ENCODE measurements around the gene RPL36AL.
A peak's percentile ranks its signal among the peaks of the same experiment; 100 is the strongest.

RPL36AL gene

GRCh38 chr14:49598485-49599300, 21.7 kb downstream of the RPL36AL start, which contains the start of gene LRR1:
TSS of gene LRR1 (plus strand) at chr14:49598940. CDS start at chr14:49599021, 81 bp downstream.
- TF ChIP-seq YY1 (IDR thresholded peaks at IDR 0.05; ENCODE audit: low read depth) (peak; percentile 92), MAX (IDR thresholded peaks at IDR 0.05) (peak; percentile 87), TAF1 (IDR thresholded peaks at IDR 0.05; ENCODE audit: low read depth) (peak; percentile 98), RAD21 (IDR thresholded peaks at IDR 0.05; ENCODE audit: low read depth) (no peak), NFIC (IDR thresholded peaks at IDR 0.05) (peak; percentile 32; the same call in 1 of the 2 replicates), TCF12 (IDR thresholded peaks at IDR 0.05; ENCODE audit: low read depth) (0 out of 2 replicates have a peak, but pooled peaks have one; percentile 33), TEAD4 (IDR thresholded peaks at IDR 0.05) (peak; percentile 30), EP300 (IDR thresholded peaks at IDR 0.05; ENCODE audit: borderline replicate concordance) (no peak)

DNA sequence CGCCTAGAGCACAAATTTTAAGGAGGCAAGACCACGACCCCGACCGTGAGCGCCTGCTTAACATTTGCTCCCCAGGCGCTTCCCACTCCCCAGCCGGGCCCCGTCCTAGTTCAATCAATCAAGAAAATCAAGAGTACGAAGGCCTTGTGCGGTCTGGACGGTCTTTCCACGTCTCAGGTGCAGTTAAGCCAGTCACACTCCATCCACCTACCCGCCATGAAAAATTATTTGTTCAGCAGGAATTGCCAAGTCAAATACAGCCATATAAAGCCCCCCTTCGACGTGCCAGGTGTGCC, 22.3 kb downstream of the RPL36AL start:
- TF ChIP-seq NFIC (IDR thresholded peaks at IDR 0.05) (no peak), TCF12 (IDR thresholded peaks at IDR 0.05; ENCODE audit: low read depth) (no peak), MAX (IDR thresholded peaks at IDR 0.05) (no peak), RAD21 (IDR thresholded peaks at IDR 0.05; ENCODE audit: low read depth) (no peak), FOXM1 (IDR thresholded peaks at IDR 0.05; ENCODE audit: borderline replicate concordance, low read depth) (no peak)
- TF ChIP-seq, protein P1, sequence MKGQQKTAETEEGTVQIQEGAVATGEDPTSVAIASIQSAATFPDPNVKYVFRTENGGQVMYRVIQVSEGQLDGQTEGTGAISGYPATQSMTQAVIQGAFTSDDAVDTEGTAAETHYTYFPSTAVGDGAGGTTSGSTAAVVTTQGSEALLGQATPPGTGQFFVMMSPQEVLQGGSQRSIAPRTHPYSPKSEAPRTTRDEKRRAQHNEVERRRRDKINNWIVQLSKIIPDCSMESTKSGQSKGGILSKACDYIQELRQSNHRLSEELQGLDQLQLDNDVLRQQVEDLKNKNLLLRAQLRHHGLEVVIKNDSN (IDR thresholded peaks at IDR 0.05): no peak

- TF ChIP-seq MAX (IDR thresholded peaks at IDR 0.05) (no peak), ZBTB7A (IDR thresholded peaks at IDR 0.05; ENCODE audit: low read depth) (no peak), CREB1 (IDR thresholded peaks at IDR 0.05; ENCODE audit: low read depth) (no peak), FOXM1 (IDR thresholded peaks at IDR 0.05; ENCODE audit: borderline replicate concordance, low read depth) (no peak)
Measured at GRCh38 chr14:49594347-49595091, 25.9 kb downstream of the RPL36AL start.

DNA sequence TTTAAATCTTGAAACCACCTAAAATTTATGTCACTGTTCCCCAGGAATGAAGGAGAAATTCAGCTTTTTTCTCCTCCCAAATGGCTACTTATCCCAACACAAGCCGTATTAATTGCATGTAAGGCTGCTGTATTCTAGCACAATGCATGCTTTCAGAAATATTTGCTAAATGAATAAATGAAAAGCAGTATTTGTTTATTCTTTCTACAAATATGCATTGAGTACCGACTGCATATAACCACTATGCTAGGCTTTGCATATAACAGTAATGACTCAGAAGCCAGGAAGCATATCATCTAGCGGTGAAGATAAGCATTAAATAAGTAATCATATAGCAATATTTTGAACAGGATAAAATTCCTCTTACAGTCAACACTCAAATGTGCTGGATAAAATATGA, 27.4 kb downstream of the RPL36AL start:
- TF ChIP-seq YY1 (IDR thresholded peaks at IDR 0.05; ENCODE audit: low read depth): no peak
- TF ChIP-seq TCF12 (IDR thresholded peaks at IDR 0.05; ENCODE audit: low read depth): no peak
- no peak for TF ChIP-seq TEAD4 (IDR thresholded peaks at IDR 0.05)
- no peak for TF ChIP-seq EP300 (IDR thresholded peaks at IDR 0.05; ENCODE audit: borderline replicate concordance)
- no peak for TF ChIP-seq EGR1 (IDR thresholded peaks at IDR 0.05)
- no peak for TF ChIP-seq MAX (IDR thresholded peaks at IDR 0.05)
- no peak for TF ChIP-seq RAD21 (IDR thresholded peaks at IDR 0.05; ENCODE audit: low read depth)
- TF ChIP-seq NFIC (IDR thresholded peaks at IDR 0.05): no peak
- no peak for TF ChIP-seq ZBTB7A (IDR thresholded peaks at IDR 0.05; ENCODE audit: low read depth)
- no peak for TF ChIP-seq TAF1 (IDR thresholded peaks at IDR 0.05; ENCODE audit: low read depth)
- TF ChIP-seq, protein P1 (IDR thresholded peaks at IDR 0.05): no peak
- TF ChIP-seq, protein P2, sequence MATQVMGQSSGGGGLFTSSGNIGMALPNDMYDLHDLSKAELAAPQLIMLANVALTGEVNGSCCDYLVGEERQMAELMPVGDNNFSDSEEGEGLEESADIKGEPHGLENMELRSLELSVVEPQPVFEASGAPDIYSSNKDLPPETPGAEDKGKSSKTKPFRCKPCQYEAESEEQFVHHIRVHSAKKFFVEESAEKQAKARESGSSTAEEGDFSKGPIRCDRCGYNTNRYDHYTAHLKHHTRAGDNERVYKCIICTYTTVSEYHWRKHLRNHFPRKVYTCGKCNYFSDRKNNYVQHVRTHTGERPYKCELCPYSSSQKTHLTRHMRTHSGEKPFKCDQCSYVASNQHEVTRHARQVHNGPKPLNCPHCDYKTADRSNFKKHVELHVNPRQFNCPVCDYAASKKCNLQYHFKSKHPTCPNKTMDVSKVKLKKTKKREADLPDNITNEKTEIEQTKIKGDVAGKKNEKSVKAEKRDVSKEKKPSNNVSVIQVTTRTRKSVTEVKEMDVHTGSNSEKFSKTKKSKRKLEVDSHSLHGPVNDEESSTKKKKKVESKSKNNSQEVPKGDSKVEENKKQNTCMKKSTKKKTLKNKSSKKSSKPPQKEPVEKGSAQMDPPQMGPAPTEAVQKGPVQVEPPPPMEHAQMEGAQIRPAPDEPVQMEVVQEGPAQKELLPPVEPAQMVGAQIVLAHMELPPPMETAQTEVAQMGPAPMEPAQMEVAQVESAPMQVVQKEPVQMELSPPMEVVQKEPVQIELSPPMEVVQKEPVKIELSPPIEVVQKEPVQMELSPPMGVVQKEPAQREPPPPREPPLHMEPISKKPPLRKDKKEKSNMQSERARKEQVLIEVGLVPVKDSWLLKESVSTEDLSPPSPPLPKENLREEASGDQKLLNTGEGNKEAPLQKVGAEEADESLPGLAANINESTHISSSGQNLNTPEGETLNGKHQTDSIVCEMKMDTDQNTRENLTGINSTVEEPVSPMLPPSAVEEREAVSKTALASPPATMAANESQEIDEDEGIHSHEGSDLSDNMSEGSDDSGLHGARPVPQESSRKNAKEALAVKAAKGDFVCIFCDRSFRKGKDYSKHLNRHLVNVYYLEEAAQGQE (IDR thresholded peaks at IDR 0.05; ENCODE audit: low read depth): no peak
- no peak for TF ChIP-seq CREB1 (IDR thresholded peaks at IDR 0.05; ENCODE audit: low read depth)
- no peak for TF ChIP-seq FOXM1 (IDR thresholded peaks at IDR 0.05; ENCODE audit: borderline replicate concordance, low read depth)
- no peak for TF ChIP-seq CEBPB (IDR thresholded peaks at IDR 0.05)

DNA sequence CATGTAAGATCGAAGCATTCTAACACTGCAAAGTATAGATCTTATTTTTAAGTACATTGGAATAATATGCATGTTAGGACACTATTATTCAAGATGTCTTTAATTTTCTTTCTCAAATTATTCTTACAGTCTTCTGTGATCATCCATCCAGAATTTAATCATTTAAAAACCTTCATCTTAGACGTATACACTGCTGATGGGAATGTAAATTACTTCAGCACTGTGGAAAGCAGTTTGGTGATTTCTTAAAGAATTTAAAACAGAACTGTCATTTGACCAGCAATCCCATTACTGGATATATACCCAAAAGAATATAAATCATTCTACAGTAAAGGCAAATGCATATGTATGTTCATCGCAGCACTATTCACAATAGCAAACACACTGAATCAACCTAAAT, 31.0 kb downstream of the RPL36AL start:
- no peak for TF ChIP-seq TAF1 (IDR thresholded peaks at IDR 0.05; ENCODE audit: low read depth)
- TF ChIP-seq, protein P2 (IDR thresholded peaks at IDR 0.05; ENCODE audit: low read depth): peak; percentile 47; the same call in 1 of the 2 replicates
- TF ChIP-seq EGR1 (IDR thresholded peaks at IDR 0.05): no peak
- TF ChIP-seq, protein P1 (IDR thresholded peaks at IDR 0.05): no peak
- TF ChIP-seq FOXM1 (IDR thresholded peaks at IDR 0.05; ENCODE audit: borderline replicate concordance, low read depth): no peak

Measured in Ishikawa (cell line).